HCT116 (cell line): ENCODE results near the gene TWNK. TPM values are rescaled to one million over a fixed set of nuclear protein-coding genes. Genes with fewer than 3 reads are reported as not detected.

Experiments
- ATAC-seq: fragments of 200-7000 bp; cut with Tn5 transposase; 2 replicates; pipeline ENCODE4 v1.9.1; 2020; ENCODE audit warnings: mild to moderate bottlenecking, moderate library complexity
- BruUV-seq: library from RNA; stranded (reverse); fragments of 400-500 nt; replicated peaks from 2 replicates; lab custom pipeline; 2021; lab: Mats Ljungman, UMichigan
- CTCF ChIA-PET: fragments of 300-600 bp; sonication (Branson Sonifier 250); formaldehyde crosslinking; loops from one replicate; lab custom pipeline; 2021; ENCODE audit warnings: antibody characterized with exemption; lab: Charles Lee
- POLR2A ChIA-PET: fragments of 300-600, 350-600 bp; sonication (Branson Sonifier 250); formaldehyde crosslinking; loops from one replicate; lab custom pipeline; 2021; ENCODE audit warnings: antibody characterized with exemption; lab: Charles Lee
- RAD21 ChIA-PET, 2 experiments: fragments of 300-600 bp; sonication (Branson Sonifier 250); formaldehyde crosslinking; loops; one replicate each; lab custom pipeline; 2023; ENCODE audit warnings: low total read pairs in 2 of 2; ENCODE audit not compliant: uncharacterized antibody in 2 of 2, unreplicated experiment in 2 of 2, low non-redundant PET in 1 of 2; lab: Charles Lee
- DNase-seq: peaks from one replicate; pipeline ENCODE4 v3.0.0-alpha.2; 2010; ENCODE audit warnings: low read depth, low spot score
- H2AFZ ChIP-seq: fragments of 200-600 bp; shearing (Covaris generic), sonication (generic); 2 replicates; pipeline ENCODE4 v1.6.1; 2017; ENCODE audit warnings: low read depth, mixed run types, mixed read lengths, antibody characterized with exemption, low read length; ENCODE audit not compliant: poor library complexity, severe bottlenecking
- H3K27ac ChIP-seq: 2 replicates; pipeline ENCODE4 v1.5.1; 2012; ENCODE audit warnings: low read depth, low read length
- H3K27me3 ChIP-seq: fragments of 200-600 bp; sonication (generic); 2 replicates; pipeline ENCODE4 v1.6.1; 2016; ENCODE audit warnings: mixed run types, low read length, mixed read lengths; ENCODE audit not compliant: insufficient read depth
- H3K36me3 ChIP-seq, 2 experiments: fragments of 200-500 bp in 1 of 2; fragments of 200-600 bp in 1 of 2; sonication (Bioruptor generic) in 1 of 2; sonication (generic) in 1 of 2; 2 replicates each; pipeline versions ENCODE4 v1.5.1 to v1.6.1; 2014 to 2016; ENCODE audit warnings: low read length in 2 of 2, inconsistent platforms in 1 of 2, mixed read lengths in 1 of 2, mixed run types in 1 of 2; ENCODE audit not compliant: insufficient read depth in 2 of 2, control insufficient read depth in 1 of 2
- H3K4me1 ChIP-seq, 2 experiments: fragments of 200-600 bp in 1 of 2; sonication (generic) in 1 of 2; 2 replicates each; pipeline versions ENCODE4 v1.5.1 to v1.6.1; 2012 to 2017; ENCODE audit warnings: low read length in 2 of 2, inconsistent platforms in 1 of 2, mild to moderate bottlenecking in 1 of 2, mixed read lengths in 1 of 2, mixed run types in 1 of 2, moderate library complexity in 1 of 2; ENCODE audit not compliant: insufficient read depth in 2 of 2, control insufficient read depth in 1 of 2
- H3K4me2 ChIP-seq: fragments of 200-600 bp; sonication (generic); 2 replicates; pipeline ENCODE4 v1.6.1; 2017; ENCODE audit warnings: mixed run types, low read length, mixed read lengths
- H3K4me3 ChIP-seq, 2 experiments: fragments of 200-600 bp in 1 of 2; sonication (generic) in 1 of 2; replicated peaks in 1 of 2; 2 replicates each; pipeline ENCODE4 v1.5.1; 2011 to 2016; ENCODE audit warnings: low read length in 2 of 2, control low read depth in 1 of 2, low read depth in 1 of 2, mild to moderate bottlenecking in 1 of 2, mixed read lengths in 1 of 2, mixed run types in 1 of 2
- H3K79me2 ChIP-seq: fragments of 200-600 bp; sonication (generic); 2 replicates; pipeline ENCODE4 v1.6.1; 2017; ENCODE audit warnings: mild to moderate bottlenecking, mixed run types, low read length, moderate library complexity, mixed read lengths; ENCODE audit not compliant: insufficient read depth
- H3K9ac ChIP-seq: fragments of 200-600 bp; sonication (generic); 2 replicates; pipeline ENCODE4 v1.6.1; 2016; ENCODE audit warnings: low read length, mixed read lengths
- H3K9me2 ChIP-seq: fragments of 200-600 bp; sonication (generic), shearing (Covaris generic); 2 replicates; pipeline ENCODE4 v1.6.1; 2017; ENCODE audit warnings: mixed run types, mild to moderate bottlenecking, moderate library complexity; ENCODE audit not compliant: insufficient read depth
- H3K9me3 ChIP-seq, 2 experiments: fragments of 200-500 bp in 1 of 2; fragments of 200-600 bp in 1 of 2; sonication (Bioruptor generic) in 1 of 2; sonication (generic) in 1 of 2; 2 replicates each; pipeline ENCODE4 v1.6.1; 2014 to 2017; ENCODE audit warnings: low read length in 2 of 2, mixed read lengths in 2 of 2, inconsistent platforms in 1 of 2, low read depth in 1 of 2, mild to moderate bottlenecking in 1 of 2, mixed run types in 1 of 2, moderate library complexity in 1 of 2; ENCODE audit not compliant: control insufficient read depth in 1 of 2, insufficient read depth in 1 of 2
- H4K20me1 ChIP-seq: fragments of 200-600 bp; sonication (generic), shearing (Covaris generic); 2 replicates; pipeline ENCODE4 v1.6.1; 2017; ENCODE audit warnings: mixed run types, mild to moderate bottlenecking, moderate library complexity; ENCODE audit not compliant: insufficient read depth
- ATF3 ChIP-seq: IDR thresholded peaks from 2 replicates; pipeline ENCODE4 v1.6.1; 2012
- CBX3 ChIP-seq: IDR thresholded peaks from 2 replicates; pipeline ENCODE4 v1.6.1; 2012; ENCODE audit warnings: low read depth
- CEBPB ChIP-seq: IDR thresholded peaks from 2 replicates; pipeline ENCODE4 v1.6.1; 2012; ENCODE audit warnings: low read depth
- EGR1 ChIP-seq: IDR thresholded peaks from 2 replicates; pipeline ENCODE4 v1.6.1; 2012; ENCODE audit warnings: low read depth
- ELF1 ChIP-seq: IDR thresholded peaks from 2 replicates; pipeline ENCODE4 v1.6.1; 2012; ENCODE audit warnings: low read depth, borderline replicate concordance
- EZH2 ChIP-seq: fragments of 200-600 bp; sonication (generic); IDR thresholded peaks from 2 replicates; pipeline ENCODE4 v1.6.1; 2017; ENCODE audit warnings: antibody characterized with exemption, mixed run types
- EZH2phosphoT487 ChIP-seq: fragments of 200-600 bp; IDR thresholded peaks from 2 replicates; pipeline ENCODE4 v1.6.1; 2018; ENCODE audit warnings: antibody characterized with exemption, borderline replicate concordance
- FOSL1 ChIP-seq: IDR thresholded peaks from 2 replicates; pipeline ENCODE4 v1.6.1; 2012; ENCODE audit warnings: low read depth
- JUND ChIP-seq: IDR thresholded peaks from 2 replicates; pipeline ENCODE4 v1.6.1; 2012
- MAX ChIP-seq: IDR thresholded peaks from 2 replicates; pipeline ENCODE4 v1.6.1; 2012
- POLR2A ChIP-seq: IDR thresholded peaks from 2 replicates; pipeline ENCODE4 v1.7.0; 2011; ENCODE audit warnings: borderline replicate concordance; ENCODE audit not compliant: insufficient read depth, insufficient read length; ENCODE audit errors: extremely low read depth
- RAD21 ChIP-seq: IDR thresholded peaks from 2 replicates; pipeline ENCODE4 v1.6.1; 2012; ENCODE audit warnings: low read depth, mild to moderate bottlenecking
- REST ChIP-seq: IDR thresholded peaks from 2 replicates; pipeline ENCODE4 v1.6.1; 2012; ENCODE audit warnings: low read depth
- SP1 ChIP-seq: IDR thresholded peaks from 2 replicates; pipeline ENCODE4 v1.6.1; 2012; ENCODE audit warnings: low read depth
- SRF ChIP-seq: IDR thresholded peaks from 2 replicates; pipeline ENCODE4 v1.6.1; 2012; ENCODE audit warnings: low read depth
- TCF7L2 ChIP-seq: IDR thresholded peaks from 2 replicates; pipeline ENCODE4 v1.7.0; 2011; ENCODE audit warnings: borderline replicate concordance, inconsistent platforms; ENCODE audit not compliant: insufficient read depth, insufficient read length; ENCODE audit errors: extremely low read depth
- ZBTB33 ChIP-seq: IDR thresholded peaks from 2 replicates; pipeline ENCODE4 v1.6.1; 2011; ENCODE audit warnings: mild to moderate bottlenecking, low read length, moderate library complexity; ENCODE audit not compliant: insufficient replicate concordance; ENCODE audit errors: extremely low read depth
- ZNF274 ChIP-seq: fragments of 200-500 bp; sonication (Bioruptor generic); IDR thresholded peaks from 2 replicates; pipeline ENCODE4 v1.6.1; 2014; ENCODE audit warnings: mild to moderate bottlenecking, low read depth, low read length, inconsistent platforms
- intact Hi-C: fragments of 100-400 bp; cut with micrococcal nuclease; formaldehyde crosslinking; loops from 2 replicates; pipeline ENCODE4 v1.10.0; 2022
- total RNA-seq: library from RNA; stranded (reverse); gene quantifications from one replicate; pipeline ENCODE4 v1.2.1, GENCODE V29; 2021; ENCODE audit not compliant: unreplicated experiment

Gene TWNK
- total RNA-seq, 1 experiment from 2014 or later: 42.1 TPM

GRCh38 chr10:100979791-100980272 lies 7.5 kb upstream of the TWNK start:
- ATAC-seq (no peak), DNase-seq (no peak)
- BruUV-seq: no TSS peak
- Histone ChIP-seq H3K9me3 (no peaks in the 10 kb centered on the region), H2AFZ (no peak overlapping the region), H3K9me2 (no peaks in the 10 kb centered on the region), H3K4me3 (no peak overlapping the region), H3K27ac (no peak overlapping the region), H3K27me3 (no peaks in the 10 kb centered on the region), H3K36me3 (peaks cover 4 to 14% of the 10 kb centered on the region in 2 experiments; a peak in 3 of 4 replicates), H4K20me1 (no peaks in the 10 kb centered on the region), H3K9ac (no peak overlapping the region), H3K4me2 (no peak overlapping the region), H3K79me2 (no peaks in the 10 kb centered on the region), H3K4me1 (peaks cover 3 to 8% of the 10 kb centered on the region in 2 experiments; a peak in 3 of 4 replicates)
- POLR2A ChIA-PET: no interaction called here
- TF ChIP-seq ATF3 (no peak), MAX (no peak), SP1 (no peak), EZH2 (no peak), TCF7L2 (no peak), EGR1 (no peak), CBX3 (no peak), CEBPB (no peak), POLR2A (no peak), SRF (no peak), ZNF274 (no peak), ZBTB33 (no peak), EZH2phosphoT487 (no peak), RAD21 (no peak), JUND (no peak), ELF1 (no peak), FOSL1 (no peak), REST (no peak)
- intact Hi-C loops: no loop called here
- CTCF ChIA-PET: no interaction called here
- RAD21 ChIA-PET: no interaction called here
